Aorta (tissue), 5 donors: ENCODE measurements around the gene SCAF4. TPM values are rescaled to one million over a fixed set of nuclear protein-coding genes. Genes with fewer than 3 reads are reported as not detected.
"Not testable (repeated sequence)": the region's sequence is repeated elsewhere in the genome, so short reads cannot be mapped to it uniquely, and the experiment has no call there.

Source experiments
- ATAC-seq: fragments of 200-7000 bp; cut with Tn5 transposase; one replicate; pipeline ENCODE4 v1.9.1; 2022; ENCODE audit warnings: moderate library complexity; ENCODE audit not compliant: low FRiP score
- DNase-seq, 2 donors: peaks; one replicate each; pipeline ENCODE4 v3.0.0-alpha.2; 2020
- H3K27ac ChIP-seq, 2 donors: one replicate each; pipeline ENCODE4 v1.5.1; 2013; ENCODE audit warnings: low read length in 2 of 2, mild to moderate bottlenecking in 2 of 2, moderate library complexity in 2 of 2, control low read depth in 1 of 2, inconsistent platforms in 1 of 2, low read depth in 1 of 2
- H3K27me3 ChIP-seq, 2 donors: one replicate each; pipeline ENCODE4 v1.6.1; 2013; ENCODE audit warnings: control low read depth in 1 of 2, low read length in 1 of 2, mild to moderate bottlenecking in 1 of 2, moderate library complexity in 1 of 2; ENCODE audit not compliant: insufficient read depth in 2 of 2, control insufficient read depth in 1 of 2
- H3K36me3 ChIP-seq, 2 donors: one replicate each; pipeline ENCODE4 v1.6.1; 2013; ENCODE audit warnings: control low read depth in 1 of 2, low read length in 1 of 2, mild to moderate bottlenecking in 1 of 2; ENCODE audit not compliant: insufficient read depth in 2 of 2, control insufficient read depth in 1 of 2
- H3K4me1 ChIP-seq, 2 donors: one replicate each; pipeline ENCODE4 v1.6.1; 2013; ENCODE audit warnings: low read length in 2 of 2, control low read depth in 1 of 2, mild to moderate bottlenecking in 1 of 2, moderate library complexity in 1 of 2; ENCODE audit not compliant: insufficient read depth in 2 of 2, control insufficient read depth in 1 of 2
- H3K4me3 ChIP-seq, 2 donors: one replicate each; pipeline ENCODE4 v1.5.1; 2013; ENCODE audit warnings: low read length in 2 of 2, control low read depth in 1 of 2, mild to moderate bottlenecking in 1 of 2
- H3K9me3 ChIP-seq: one replicate; pipeline ENCODE4 v1.6.1; 2013; ENCODE audit warnings: mild to moderate bottlenecking, low read length; ENCODE audit not compliant: control insufficient read depth
- WGBS, 2 donors: extraction: QIAGEN DNeasy Blood & Tissue Kit; methylation state at CpG; one replicate each; pipeline ENCODE4 v1.1.7; 2013; 5-methylcytosine and 5-hydroxymethylcytosine counted together
- intact Hi-C, 2 donors: fragments of 100-400 bp; cut with DNase I; formaldehyde crosslinking; loops; one replicate each; pipeline versions ENCODE4 v1.14.2 to v1.15.0; 2022
- polyA plus RNA-seq, 2 donors: library from polyadenylated mRNA; stranded (reverse); fragments of 200-250 nt; gene quantifications; one replicate each; pipeline ENCODE4 v1.2.3, GENCODE V29; 2013
- total RNA-seq, 2 donors: library from RNA; stranded (reverse); fragmentation: NEBNext Ultra II Directional; extraction: Animal tissue kit (Norgen Biotek cat#: 25700); gene quantifications; one replicate each; pipeline ENCODE4 v1.2.1, GENCODE V29; 2021
- donor health status: healthy with polysubstance abuse.
- donor health status: Bipolar disorder and iron deficiency.
- donor health status: DM: no; HTN: no; CAD: no.
- donor health status: DM: no; HTN: no; CAD: no.
- donor health status: DM: yes; HTN: yes; CAD: no.

The SCAF4 gene
- total and polyA plus RNA-seq, 4 donors = 5.3 to 33.9 (median 21.2) TPM

- whole genome bisulfite sequencing, 2 donors = 85 to 88% methylated on average over 4 of the region's 4 CpGs
Observed at GRCh38 chr21:31752352-31752751, 20.4 kb upstream of the SCAF4 start.

GRCh38 chr21:31750843-31751242 lies 18.9 kb upstream of the SCAF4 start:
- H3K4me1 ChIP-seq = no peaks in the 10 kb centered on the region
- no peak overlapping the region for H3K4me3 ChIP-seq
- H3K27me3 ChIP-seq = no peaks in the 10 kb centered on the region
- ATAC-seq = no peak
- H3K9me3 ChIP-seq = no peaks in the 10 kb centered on the region
- no peak for DNase-seq
- no peak overlapping the region for H3K27ac ChIP-seq
- intact Hi-C loops = no loop called here
- no peaks in the 10 kb centered on the region for H3K36me3 ChIP-seq

More at GRCh38 chr21:31752352-31752751, 20.4 kb upstream of the SCAF4 start:
- no peak for DNase-seq
- ATAC-seq = no peak
- intact Hi-C loops = no loop called here
- Histone ChIP-seq H3K4me1 (no peaks in the 10 kb centered on the region), H3K9me3 (no peaks in the 10 kb centered on the region), H3K36me3 (no peaks in the 10 kb centered on the region), H3K4me3 (no peak overlapping the region), H3K27ac (no peak overlapping the region), H3K27me3 (no peaks in the 10 kb centered on the region)

GRCh38 chr21:31744182-31744800 lies 12.4 kb upstream of the SCAF4 start:
- intact Hi-C loops = no loop called here
- WGBS, 2 donors = 92 to 94% methylated on average over 5 of the region's 5 CpGs
- no peak overlapping the region for H3K27ac ChIP-seq
- ATAC-seq = no peak
- no peaks in the 10 kb centered on the region for H3K9me3 ChIP-seq
- DNase-seq = no peak
- no peak overlapping the region for H3K4me3 ChIP-seq
- H3K27me3 ChIP-seq = no peaks in the 10 kb centered on the region
- no peaks in the 10 kb centered on the region for H3K36me3 ChIP-seq
- no peaks in the 10 kb centered on the region for H3K4me1 ChIP-seq

DNA sequence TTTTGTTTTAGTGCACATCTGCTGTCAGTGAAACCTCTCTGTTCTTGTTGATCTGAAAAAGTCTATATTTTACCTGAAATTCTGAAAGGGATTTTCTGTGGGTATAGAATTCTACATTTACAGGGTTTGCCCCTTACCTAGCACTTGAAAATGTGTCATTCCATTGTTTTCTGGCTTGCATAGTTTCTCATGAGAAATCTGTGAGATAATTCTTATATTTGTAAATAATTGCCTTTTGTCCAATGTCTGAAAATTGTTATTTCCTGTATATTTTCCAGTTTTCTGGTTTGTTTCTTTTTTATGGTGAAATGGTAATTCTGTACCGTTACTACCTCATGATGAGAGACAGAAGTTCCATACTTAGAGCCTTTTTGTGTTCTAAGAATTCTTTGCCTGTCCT lies 11.8 kb upstream of the SCAF4 start:
- no peak for ATAC-seq
- Histone ChIP-seq H3K9me3 (no peaks in the 10 kb centered on the region), H3K27ac (no peak overlapping the region), H3K36me3 (no peaks in the 10 kb centered on the region), H3K27me3 (no peaks in the 10 kb centered on the region), H3K4me3 (no peak overlapping the region), H3K4me1 (no peaks in the 10 kb centered on the region)
- intact Hi-C loops = no loop called here
- DNase-seq = no peak
- WGBS, 2 donors = 93 to 100% methylated on average over 1 of the region's 1 CpG

- no peaks in the 10 kb centered on the region for H3K4me1 ChIP-seq
- no peaks in the 10 kb centered on the region for H3K36me3 ChIP-seq
- intact Hi-C loops = no loop called here
- H3K4me3 ChIP-seq = no peak overlapping the region
- H3K27ac ChIP-seq = no peak overlapping the region
- 88 to 90% methylated on average over 5 of the region's 5 CpGs for WGBS, 2 donors
- no peak for ATAC-seq
- H3K9me3 ChIP-seq = no peaks in the 10 kb centered on the region
- DNase-seq = no peak
- no peaks in the 10 kb centered on the region for H3K27me3 ChIP-seq
Observed at GRCh38 chr21:31741116-31741515, 9.2 kb upstream of the SCAF4 start.

DNA sequence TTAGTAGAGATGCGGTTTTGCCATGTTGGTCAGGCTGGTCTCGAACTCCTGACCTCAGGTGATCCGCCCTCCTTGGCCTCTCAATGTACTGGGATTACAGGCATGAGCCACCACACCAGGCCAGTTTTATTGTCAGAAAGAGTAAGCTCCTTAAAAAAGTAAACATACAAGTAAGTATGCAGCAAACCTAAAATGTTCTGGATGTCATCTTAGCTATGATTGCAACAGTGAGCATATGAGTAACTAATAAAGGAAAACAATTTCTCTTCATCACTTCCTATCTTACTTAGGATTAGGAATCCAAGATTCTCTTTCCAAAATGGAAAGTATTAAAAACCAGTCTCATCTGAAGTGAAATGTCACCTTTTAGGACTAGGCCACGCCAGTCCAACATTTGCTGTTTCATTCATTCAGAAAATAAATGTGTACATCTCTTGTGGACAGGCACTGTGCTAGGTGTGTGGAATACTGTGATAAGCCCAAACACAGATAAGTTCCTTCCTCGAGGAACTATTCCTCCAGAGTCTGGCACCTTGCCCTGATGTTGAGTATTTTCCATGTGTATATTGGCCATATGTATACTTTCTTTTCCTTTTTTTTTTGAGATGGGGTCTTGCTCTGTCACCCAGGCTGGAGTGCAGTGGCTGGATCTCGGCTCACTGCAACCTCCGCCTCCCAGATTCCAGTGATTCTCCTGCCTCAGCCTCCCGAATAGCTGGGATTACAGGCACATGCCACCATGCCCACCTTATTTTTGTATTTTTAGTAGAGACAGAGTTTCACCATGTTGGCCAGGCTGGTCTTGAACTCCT lies 5.9 kb upstream of the SCAF4 start:
- H3K4me3 ChIP-seq, H3K9me3 ChIP-seq, H3K36me3 ChIP-seq, ATAC-seq, DNase-seq, H3K27me3 ChIP-seq, intact Hi-C loops, H3K27ac ChIP-seq, H3K4me1 ChIP-seq: not testable (repeated sequence)
- 83 to 86% methylated on average over 8 of the region's 8 CpGs for WGBS, 2 donors

DNA sequence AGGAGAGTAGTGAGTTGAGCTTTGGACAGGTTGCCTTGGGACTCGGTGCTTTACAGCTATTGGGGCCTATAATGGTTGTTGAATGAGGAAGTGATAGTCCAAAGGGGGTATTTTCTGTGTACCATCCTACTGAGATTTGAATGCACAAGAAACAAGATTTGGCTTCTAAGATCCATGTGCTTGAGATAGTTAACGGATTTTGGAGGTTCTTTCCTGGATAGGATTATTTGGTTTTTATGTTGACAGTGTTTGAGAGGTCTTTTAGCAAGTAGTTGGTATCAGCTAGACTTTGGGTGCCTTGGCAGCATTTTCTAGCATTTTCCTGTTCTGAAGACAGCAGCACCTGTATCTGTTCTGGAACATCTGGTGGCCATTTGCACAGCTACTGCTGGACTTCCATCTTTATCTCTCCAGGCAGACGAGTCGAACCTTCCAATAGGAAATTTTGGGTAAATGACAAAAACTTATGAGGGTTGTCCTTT lies 3.6 kb upstream of the SCAF4 start:
- H3K9me3 ChIP-seq = no peaks in the 10 kb centered on the region
- no peaks in the 10 kb centered on the region for H3K36me3 ChIP-seq
- no peak for ATAC-seq
- H3K27me3 ChIP-seq = no peaks in the 10 kb centered on the region
- no peaks in the 10 kb centered on the region for H3K4me1 ChIP-seq
- intact Hi-C loops = no loop called here
- no peak for DNase-seq
- no peak overlapping the region for H3K27ac ChIP-seq
- H3K4me3 ChIP-seq = no peak overlapping the region
- WGBS, 2 donors = 92% methylated on average over 4 of the region's 4 CpGs

DNA sequence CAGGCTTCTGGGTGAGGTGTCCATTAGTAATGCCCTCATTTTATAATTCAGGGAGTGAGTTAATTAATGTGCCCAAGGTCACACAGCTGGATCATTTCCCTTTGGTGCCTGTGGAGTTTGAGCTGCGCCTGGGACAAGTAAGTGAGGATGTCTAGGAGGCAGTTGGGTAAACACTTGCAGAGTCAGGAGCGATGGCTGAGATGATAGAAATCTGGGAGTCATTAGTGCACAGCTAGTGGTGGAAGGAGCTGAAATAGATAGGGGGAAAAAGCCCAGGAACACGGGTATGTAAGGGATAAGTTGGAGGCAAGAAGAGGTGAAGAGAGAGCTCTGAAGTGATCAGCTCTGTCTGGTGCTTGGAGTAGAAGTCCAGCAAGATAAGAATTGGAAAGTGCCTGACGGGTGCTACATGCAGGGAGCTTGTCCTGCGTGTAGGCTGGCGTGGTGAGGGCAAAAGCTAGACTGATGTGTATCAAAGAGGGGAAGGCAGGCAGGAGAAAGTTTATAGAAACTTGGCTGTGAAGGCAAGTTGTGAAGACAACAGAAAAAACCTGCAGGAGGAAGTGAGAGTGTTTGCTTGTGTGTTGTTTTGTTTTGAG lies 1.7 kb upstream of the SCAF4 start:
- ATAC-seq (no peak), DNase-seq (no peak)
- Histone ChIP-seq H3K36me3 (no peaks in the 10 kb centered on the region), H3K9me3 (no peaks in the 10 kb centered on the region), H3K4me1 (peaks cover 0 to 6% of the 10 kb centered on the region in 2 donors), H3K27ac (no peak overlapping the region), H3K4me3 (no peak overlapping the region), H3K27me3 (no peaks in the 10 kb centered on the region)
- WGBS, 2 donors = 65 to 67% methylated on average over 6 of the region's 6 CpGs
- intact Hi-C loops = loop anchor here (5.0 kb wide), 3 partner anchors 71 to 524 kb away; partner anchors contain the start of gene SOD1 (in 1 of the 2)
